Measurements from ENCODE around the gene SPSB2.

The SPSB2 gene

DNA sequence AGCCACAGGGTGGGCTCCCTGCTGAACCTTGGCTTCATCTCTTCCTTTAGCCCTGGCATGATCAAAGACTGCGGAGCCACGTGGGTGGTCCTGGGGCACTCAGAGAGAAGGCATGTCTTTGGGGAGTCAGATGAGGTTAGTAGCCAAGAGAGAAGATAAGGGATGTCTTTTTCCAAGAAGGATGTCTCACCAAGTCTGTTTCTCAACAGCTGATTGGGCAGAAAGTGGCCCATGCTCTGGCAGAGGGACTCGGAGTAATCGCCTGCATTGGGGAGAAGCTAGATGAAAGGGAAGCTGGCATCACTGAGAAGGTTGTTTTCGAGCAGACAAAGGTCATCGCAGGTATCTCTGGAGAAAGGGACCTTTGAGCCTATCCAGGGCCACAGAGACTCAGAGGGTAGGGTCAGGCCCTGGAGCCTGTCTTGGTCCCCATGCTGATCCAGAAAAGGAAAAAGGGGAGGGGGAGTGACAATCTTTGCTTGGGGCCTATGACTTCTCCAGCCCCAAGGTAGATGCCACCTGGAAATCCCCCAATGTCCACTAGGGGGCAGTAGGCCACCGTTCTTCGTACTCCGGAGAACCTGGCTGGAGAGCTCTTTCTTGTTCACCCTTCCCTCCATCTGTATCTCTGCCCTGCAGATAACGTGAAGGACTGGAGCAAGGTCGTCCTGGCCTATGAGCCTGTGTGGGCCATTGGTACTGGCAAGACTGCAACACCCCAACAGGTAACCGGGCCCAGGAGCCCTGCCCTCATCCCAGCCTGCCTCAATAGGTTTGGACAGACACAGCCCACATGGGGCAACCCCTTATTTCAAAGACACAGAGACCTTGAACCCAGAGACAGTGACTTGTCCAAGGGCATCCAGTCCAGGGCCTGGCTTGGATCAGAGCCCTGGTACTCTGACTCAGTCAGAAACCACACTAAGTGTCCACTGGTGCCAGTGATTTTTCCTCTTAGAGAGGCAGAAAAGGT is 3.8 kb downstream of the SPSB2 start:
- Histone ChIP-seq H3K36me3 (ENCODE audit: control insufficient read depth in 2 of 2, insufficient read depth in 1 of 2, low read length in 2 of 2) (peaks cover 4 to 58% of the 10 kb centered on the region in 2 experiments; a peak in 2 of 3 replicates), H3K27ac (ENCODE audit: extremely low read depth, low read depth, low read length) (peak overlapping the region; percentile 98; the same call in 1 of the 2 replicates), H3K4me1 (ENCODE audit: control insufficient read depth, insufficient read depth, low read length) (peaks cover 8% of the 10 kb centered on the region), H3K9me3 (ENCODE audit: control insufficient read depth, insufficient read depth, low read depth, low read length) (no peaks in the 10 kb centered on the region), H3K4me3 (ENCODE audit: low read depth, low read length) (peak overlapping the region; percentile 87)
- POLR2A ChIA-PET = interaction anchor here (0.6 to 7.6 kb wide), 17 partner anchors 12 to 174 kb away, joined by 3 to 183 read pairs (median 10); partner anchors contain the start of genes C12orf57, CDCA3, COPS7A and ENO2
- CTCF ChIA-PET = interaction anchor here (0.6 to 5.3 kb wide), 30 partner anchors 9 to 305 kb away, joined by 3 to 71 read pairs (median 5); partner anchors contain the start of genes C12orf57, C1RL, CDCA3 and MLF2
- TF ChIP-seq, protein P1, sequence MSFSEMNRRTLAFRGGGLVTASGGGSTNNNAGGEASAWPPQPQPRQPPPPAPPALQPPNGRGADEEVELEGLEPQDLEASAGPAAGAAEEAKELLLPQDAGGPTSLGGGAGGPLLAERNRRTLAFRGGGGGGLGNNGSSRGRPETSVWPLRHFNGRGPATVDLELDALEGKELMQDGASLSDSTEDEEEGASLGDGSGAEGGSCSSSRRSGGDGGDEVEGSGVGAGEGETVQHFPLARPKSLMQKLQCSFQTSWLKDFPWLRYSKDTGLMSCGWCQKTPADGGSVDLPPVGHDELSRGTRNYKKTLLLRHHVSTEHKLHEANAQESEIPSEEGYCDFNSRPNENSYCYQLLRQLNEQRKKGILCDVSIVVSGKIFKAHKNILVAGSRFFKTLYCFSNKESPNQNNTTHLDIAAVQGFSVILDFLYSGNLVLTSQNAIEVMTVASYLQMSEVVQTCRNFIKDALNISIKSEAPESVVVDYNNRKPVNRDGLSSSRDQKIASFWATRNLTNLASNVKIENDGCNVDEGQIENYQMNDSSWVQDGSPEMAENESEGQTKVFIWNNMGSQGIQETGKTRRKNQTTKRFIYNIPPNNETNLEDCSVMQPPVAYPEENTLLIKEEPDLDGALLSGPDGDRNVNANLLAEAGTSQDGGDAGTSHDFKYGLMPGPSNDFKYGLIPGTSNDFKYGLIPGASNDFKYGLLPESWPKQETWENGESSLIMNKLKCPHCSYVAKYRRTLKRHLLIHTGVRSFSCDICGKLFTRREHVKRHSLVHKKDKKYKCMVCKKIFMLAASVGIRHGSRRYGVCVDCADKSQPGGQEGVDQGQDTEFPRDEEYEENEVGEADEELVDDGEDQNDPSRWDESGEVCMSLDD (tag by site-specific recombination; IDR thresholded peaks at IDR 0.05) = no peak
- no peak for TF ChIP-seq ZNF777 (tag by site-specific recombination; IDR thresholded peaks at IDR 0.05; ENCODE audit: borderline replicate concordance)
- TF ChIP-seq ZNF664 (tag by site-specific recombination; IDR thresholded peaks at IDR 0.05) = no peak
- no peak for TF ChIP-seq ZNF707 (tag by site-specific recombination; IDR thresholded peaks at IDR 0.05)
- no peak for TF ChIP-seq ZBTB21 (tag by site-specific recombination; IDR thresholded peaks at IDR 0.05)
- TF ChIP-seq, protein P2, sequence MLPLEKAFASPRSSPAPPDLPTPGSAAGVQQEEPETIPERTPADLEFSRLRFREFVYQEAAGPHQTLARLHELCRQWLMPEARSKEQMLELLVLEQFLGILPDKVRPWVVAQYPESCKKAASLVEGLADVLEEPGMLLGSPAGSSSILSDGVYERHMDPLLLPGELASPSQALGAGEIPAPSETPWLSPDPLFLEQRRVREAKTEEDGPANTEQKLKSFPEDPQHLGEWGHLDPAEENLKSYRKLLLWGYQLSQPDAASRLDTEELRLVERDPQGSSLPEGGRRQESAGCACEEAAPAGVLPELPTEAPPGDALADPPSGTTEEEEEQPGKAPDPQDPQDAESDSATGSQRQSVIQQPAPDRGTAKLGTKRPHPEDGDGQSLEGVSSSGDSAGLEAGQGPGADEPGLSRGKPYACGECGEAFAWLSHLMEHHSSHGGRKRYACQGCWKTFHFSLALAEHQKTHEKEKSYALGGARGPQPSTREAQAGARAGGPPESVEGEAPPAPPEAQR (tag by site-specific recombination; IDR thresholded peaks at IDR 0.05) = no peak
- no peak for TF ChIP-seq ZSCAN30 (tag by site-specific recombination; IDR thresholded peaks at IDR 0.05)
- no peak for TF ChIP-seq ZNF23 (tag by site-specific recombination; IDR thresholded peaks at IDR 0.05; ENCODE audit: borderline replicate concordance)
- no peak for TF ChIP-seq ZNF558 (tag by site-specific recombination; IDR thresholded peaks at IDR 0.05)
- no peak for TF ChIP-seq HOXC10 (CRISPR knock-in tag; IDR thresholded peaks at IDR 0.05)
- TF ChIP-seq ZNF837 (tag by site-specific recombination; IDR thresholded peaks at IDR 0.05) = no peak
- TF ChIP-seq ZNF114 (tag by site-specific recombination; IDR thresholded peaks at IDR 0.05) = no peak
- TF ChIP-seq ZNF561 (tag by site-specific recombination; IDR thresholded peaks at IDR 0.05; ENCODE audit: borderline replicate concordance) = peak; percentile 38; the same call in 1 of the 2 replicates
- TF ChIP-seq, protein P3, sequence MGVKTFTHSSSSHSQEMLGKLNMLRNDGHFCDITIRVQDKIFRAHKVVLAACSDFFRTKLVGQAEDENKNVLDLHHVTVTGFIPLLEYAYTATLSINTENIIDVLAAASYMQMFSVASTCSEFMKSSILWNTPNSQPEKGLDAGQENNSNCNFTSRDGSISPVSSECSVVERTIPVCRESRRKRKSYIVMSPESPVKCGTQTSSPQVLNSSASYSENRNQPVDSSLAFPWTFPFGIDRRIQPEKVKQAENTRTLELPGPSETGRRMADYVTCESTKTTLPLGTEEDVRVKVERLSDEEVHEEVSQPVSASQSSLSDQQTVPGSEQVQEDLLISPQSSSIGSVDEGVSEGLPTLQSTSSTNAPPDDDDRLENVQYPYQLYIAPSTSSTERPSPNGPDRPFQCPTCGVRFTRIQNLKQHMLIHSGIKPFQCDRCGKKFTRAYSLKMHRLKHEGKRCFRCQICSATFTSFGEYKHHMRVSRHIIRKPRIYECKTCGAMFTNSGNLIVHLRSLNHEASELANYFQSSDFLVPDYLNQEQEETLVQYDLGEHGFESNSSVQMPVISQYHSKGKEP (tag by site-specific recombination; IDR thresholded peaks at IDR 0.05) = no peak
- no peak for TF ChIP-seq ZNF555 (tag by site-specific recombination; conservative IDR thresholded peaks at IDR 0.05)
- TF ChIP-seq, protein P4, sequence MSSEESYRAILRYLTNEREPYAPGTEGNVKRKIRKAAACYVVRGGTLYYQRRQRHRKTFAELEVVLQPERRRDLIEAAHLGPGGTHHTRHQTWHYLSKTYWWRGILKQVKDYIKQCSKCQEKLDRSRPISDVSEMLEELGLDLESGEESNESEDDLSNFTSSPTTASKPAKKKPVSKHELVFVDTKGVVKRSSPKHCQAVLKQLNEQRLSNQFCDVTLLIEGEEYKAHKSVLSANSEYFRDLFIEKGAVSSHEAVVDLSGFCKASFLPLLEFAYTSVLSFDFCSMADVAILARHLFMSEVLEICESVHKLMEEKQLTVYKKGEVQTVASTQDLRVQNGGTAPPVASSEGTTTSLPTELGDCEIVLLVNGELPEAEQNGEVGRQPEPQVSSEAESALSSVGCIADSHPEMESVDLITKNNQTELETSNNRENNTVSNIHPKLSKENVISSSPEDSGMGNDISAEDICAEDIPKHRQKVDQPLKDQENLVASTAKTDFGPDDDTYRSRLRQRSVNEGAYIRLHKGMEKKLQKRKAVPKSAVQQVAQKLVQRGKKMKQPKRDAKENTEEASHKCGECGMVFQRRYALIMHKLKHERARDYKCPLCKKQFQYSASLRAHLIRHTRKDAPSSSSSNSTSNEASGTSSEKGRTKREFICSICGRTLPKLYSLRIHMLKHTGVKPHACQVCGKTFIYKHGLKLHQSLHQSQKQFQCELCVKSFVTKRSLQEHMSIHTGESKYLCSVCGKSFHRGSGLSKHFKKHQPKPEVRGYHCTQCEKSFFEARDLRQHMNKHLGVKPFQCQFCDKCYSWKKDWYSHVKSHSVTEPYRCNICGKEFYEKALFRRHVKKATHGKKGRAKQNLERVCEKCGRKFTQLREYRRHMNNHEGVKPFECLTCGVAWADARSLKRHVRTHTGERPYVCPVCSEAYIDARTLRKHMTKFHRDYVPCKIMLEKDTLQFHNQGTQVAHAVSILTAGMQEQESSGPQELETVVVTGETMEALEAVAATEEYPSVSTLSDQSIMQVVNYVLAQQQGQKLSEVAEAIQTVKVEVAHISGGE (tag by site-specific recombination; conservative IDR thresholded peaks at IDR 0.05; ENCODE audit: low read depth) = no peak; the same call in 1 of the 2 replicates
- TF ChIP-seq ZNF501 (tag by site-specific recombination; IDR thresholded peaks at IDR 0.05) = no peak
- peak; percentile 68 for TF ChIP-seq ZNF335 (tag by site-specific recombination; conservative IDR thresholded peaks at IDR 0.05)
- TF ChIP-seq ZNF548 (tag by site-specific recombination; IDR thresholded peaks at IDR 0.05) = no peak
- peak; percentile 48; the same call in 1 of the 2 replicates for TF ChIP-seq ZNF394 (tag by site-specific recombination; IDR thresholded peaks at IDR 0.05; ENCODE audit: borderline replicate concordance)
- no peak for TF ChIP-seq ZNF76 (tag by site-specific recombination; IDR thresholded peaks at IDR 0.05; ENCODE audit: borderline replicate concordance, low read depth)
- no peak for TF ChIP-seq ZBTB8A (tag by site-specific recombination; IDR thresholded peaks at IDR 0.05)
- no peak for TF ChIP-seq KLF16 (tag by site-specific recombination; IDR thresholded peaks at IDR 0.05)
